ENCODE results near the gene FAM83C.

Gene FAM83C

GRCh38 chr20:35311409-35311808 is 19.2 kb upstream of the FAM83C start:
- H3K27me3 ChIP-seq (replicated peaks; ENCODE audit: insufficient read depth, low read length): no peaks in the 10 kb centered on the region
- H3K9ac ChIP-seq (ENCODE audit: low read length): no peak overlapping the region
- H3K9me3 ChIP-seq (replicated peaks; ENCODE audit: insufficient read depth, low read length): no peaks in the 10 kb centered on the region
- no peaks in the 10 kb centered on the region for H3K9me2 ChIP-seq (replicated peaks; ENCODE audit: insufficient read depth, low read length)
- TF ChIP-seq EZH2 (optimal IDR thresholded peaks at IDR 0.05; ENCODE audit: low read depth, low read length) (no peak), EZH2phosphoT487 (IDR thresholded peaks at IDR 0.05; ENCODE audit: low read length) (no peak), CTCF (IDR thresholded peaks at IDR 0.05; ENCODE audit: low read length) (no peak)
- H2AFZ ChIP-seq (ENCODE audit: low read length): no peak overlapping the region
- H3K4me3 ChIP-seq (ENCODE audit: low read length): no peak overlapping the region
- H3F3A ChIP-seq (ENCODE audit: insufficient read depth, low read length): no peaks in the 10 kb centered on the region
- H4K20me1 ChIP-seq (ENCODE audit: insufficient read depth, low read length): no peaks in the 10 kb centered on the region
- H3K36me3 ChIP-seq (replicated peaks; ENCODE audit: insufficient read depth, low read length): no peaks in the 10 kb centered on the region
- no peaks in the 10 kb centered on the region for H3K4me1 ChIP-seq (ENCODE audit: low read length)
- no peak overlapping the region for H3K4me2 ChIP-seq (ENCODE audit: low read depth, low read length)
- H3K79me2 ChIP-seq (ENCODE audit: low read length): no peaks in the 10 kb centered on the region
- no peak for DNase-seq
- H3K27ac ChIP-seq (ENCODE audit: low read length): no peak overlapping the region

- no peaks in the 10 kb centered on the region for H3F3A ChIP-seq (ENCODE audit: insufficient read depth, low read length)
- no peak overlapping the region for H3K4me2 ChIP-seq (ENCODE audit: low read depth, low read length)
- no peaks in the 10 kb centered on the region for H4K20me1 ChIP-seq (ENCODE audit: insufficient read depth, low read length)
- TF ChIP-seq EZH2phosphoT487 (IDR thresholded peaks at IDR 0.05; ENCODE audit: low read length) (no peak), CTCF (IDR thresholded peaks at IDR 0.05; ENCODE audit: low read length) (no peak), EZH2 (optimal IDR thresholded peaks at IDR 0.05; ENCODE audit: low read depth, low read length) (no peak)
- DNase-seq: no peak
- H3K9me3 ChIP-seq (replicated peaks; ENCODE audit: insufficient read depth, low read length): no peaks in the 10 kb centered on the region
- no peaks in the 10 kb centered on the region for H3K79me2 ChIP-seq (ENCODE audit: low read length)
- no peaks in the 10 kb centered on the region for H3K36me3 ChIP-seq (replicated peaks; ENCODE audit: insufficient read depth, low read length)
- H3K9me2 ChIP-seq (replicated peaks; ENCODE audit: insufficient read depth, low read length): no peaks in the 10 kb centered on the region
- no peak overlapping the region for H3K27ac ChIP-seq (ENCODE audit: low read length)
- no peak overlapping the region for H3K9ac ChIP-seq (ENCODE audit: low read length)
- H3K4me1 ChIP-seq (ENCODE audit: low read length): no peaks in the 10 kb centered on the region; the same call in 1 of the 2 replicates
- H3K27me3 ChIP-seq (replicated peaks; ENCODE audit: insufficient read depth, low read length): no peaks in the 10 kb centered on the region
- H2AFZ ChIP-seq (ENCODE audit: low read length): no peak overlapping the region
- no peak overlapping the region for H3K4me3 ChIP-seq (ENCODE audit: low read length)
Measured at GRCh38 chr20:35307666-35308653, 15.7 kb upstream of the FAM83C start.

- no peak overlapping the region for H3K4me2 ChIP-seq (ENCODE audit: low read depth, low read length)
- no peaks in the 10 kb centered on the region for H3F3A ChIP-seq (ENCODE audit: insufficient read depth, low read length)
- no peaks in the 10 kb centered on the region for H3K27me3 ChIP-seq (replicated peaks; ENCODE audit: insufficient read depth, low read length)
- peak; percentile 18 for DNase-seq
- H3K9me3 ChIP-seq (replicated peaks; ENCODE audit: insufficient read depth, low read length): no peaks in the 10 kb centered on the region
- TF ChIP-seq EZH2 (optimal IDR thresholded peaks at IDR 0.05; ENCODE audit: low read depth, low read length) (no peak), CTCF (IDR thresholded peaks at IDR 0.05; ENCODE audit: low read length) (peak; percentile 67), EZH2phosphoT487 (IDR thresholded peaks at IDR 0.05; ENCODE audit: low read length) (no peak)
- no peaks in the 10 kb centered on the region; the same call in 1 of the 2 replicates for H3K4me1 ChIP-seq (ENCODE audit: low read length)
- H2AFZ ChIP-seq (ENCODE audit: low read length): no peak overlapping the region
- no peaks in the 10 kb centered on the region for H4K20me1 ChIP-seq (ENCODE audit: insufficient read depth, low read length)
- H3K9me2 ChIP-seq (replicated peaks; ENCODE audit: insufficient read depth, low read length): no peaks in the 10 kb centered on the region
- no peaks in the 10 kb centered on the region for H3K36me3 ChIP-seq (replicated peaks; ENCODE audit: insufficient read depth, low read length)
- H3K27ac ChIP-seq (ENCODE audit: low read length): no peak overlapping the region
- H3K79me2 ChIP-seq (ENCODE audit: low read length): no peaks in the 10 kb centered on the region
- no peak overlapping the region for H3K9ac ChIP-seq (ENCODE audit: low read length)
- no peak overlapping the region for H3K4me3 ChIP-seq (ENCODE audit: low read length)
Measured at GRCh38 chr20:35306931-35307517, 14.8 kb upstream of the FAM83C start.

Measured in MM.1S (cell line).